ENCODE measurements around the gene DMTF1. TPM values are rescaled to one million over a fixed set of nuclear protein-coding genes. Genes with fewer than 3 reads are reported as not detected.

Gene DMTF1
- polyA plus RNA-seq, 1 donor = 151 TPM

Other genes starting within 250 kb of the DMTF1 start
- gene ELAPOR2, start 92.8 kb upstream of the DMTF1 start, polyA plus RNA-seq = 8.2 TPM
- 54.9 TPM for gene TMEM243, start 67.3 kb downstream of the DMTF1 start, polyA plus RNA-seq
- gene CROT, start 193.2 kb downstream of the DMTF1 start, polyA plus RNA-seq = 64.1 TPM